ENCODE measurements around the gene PRKCG. TPM values are rescaled to one million over a fixed set of nuclear protein-coding genes. Genes with fewer than 3 reads are reported as not detected.

PRKCG gene
- total and polyA plus RNA-seq, 9 donors = 0.04 to 0.08 TPM; not detected in 7

DNA sequence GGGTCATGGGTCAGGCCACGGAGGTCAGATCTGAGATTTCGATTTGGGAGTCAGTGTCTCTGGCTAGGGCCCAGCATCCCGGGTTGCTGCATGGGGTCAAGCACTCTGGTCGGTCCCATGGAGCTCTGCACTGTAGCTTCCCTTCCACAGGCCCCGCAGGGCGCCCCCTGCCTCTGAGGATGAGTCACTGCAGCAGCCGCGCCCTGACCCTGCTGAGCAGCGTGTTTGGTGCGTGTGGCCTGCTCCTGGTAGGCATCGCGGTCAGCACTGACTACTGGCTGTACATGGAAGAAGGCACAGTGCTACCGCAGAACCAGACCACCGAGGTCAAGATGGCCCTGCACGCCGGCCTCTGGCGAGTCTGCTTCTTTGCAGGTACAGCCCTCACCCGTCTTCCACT, 30.7 kb downstream of the PRKCG start:
- intact Hi-C loops (cut with DNase I) = no loop called here
- H3K4me1 ChIP-seq (ENCODE audit: insufficient read depth) = peaks cover 2% of the 10 kb centered on the region
- DNase-seq = no peak
- no peaks in the 10 kb centered on the region for H3K36me3 ChIP-seq
- H3K9me3 ChIP-seq = no peaks in the 10 kb centered on the region
- no peak overlapping the region for H3K4me3 ChIP-seq
- 63 to 65% (median 64%) methylated on average over 18 of the region's 18 CpGs for WGBS, 3 donors
- TF ChIP-seq EP300 (IDR thresholded peaks at IDR 0.05) = no peak
- TF ChIP-seq, protein P1, sequence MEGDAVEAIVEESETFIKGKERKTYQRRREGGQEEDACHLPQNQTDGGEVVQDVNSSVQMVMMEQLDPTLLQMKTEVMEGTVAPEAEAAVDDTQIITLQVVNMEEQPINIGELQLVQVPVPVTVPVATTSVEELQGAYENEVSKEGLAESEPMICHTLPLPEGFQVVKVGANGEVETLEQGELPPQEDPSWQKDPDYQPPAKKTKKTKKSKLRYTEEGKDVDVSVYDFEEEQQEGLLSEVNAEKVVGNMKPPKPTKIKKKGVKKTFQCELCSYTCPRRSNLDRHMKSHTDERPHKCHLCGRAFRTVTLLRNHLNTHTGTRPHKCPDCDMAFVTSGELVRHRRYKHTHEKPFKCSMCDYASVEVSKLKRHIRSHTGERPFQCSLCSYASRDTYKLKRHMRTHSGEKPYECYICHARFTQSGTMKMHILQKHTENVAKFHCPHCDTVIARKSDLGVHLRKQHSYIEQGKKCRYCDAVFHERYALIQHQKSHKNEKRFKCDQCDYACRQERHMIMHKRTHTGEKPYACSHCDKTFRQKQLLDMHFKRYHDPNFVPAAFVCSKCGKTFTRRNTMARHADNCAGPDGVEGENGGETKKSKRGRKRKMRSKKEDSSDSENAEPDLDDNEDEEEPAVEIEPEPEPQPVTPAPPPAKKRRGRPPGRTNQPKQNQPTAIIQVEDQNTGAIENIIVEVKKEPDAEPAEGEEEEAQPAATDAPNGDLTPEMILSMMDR (IDR thresholded peaks at IDR 0.05) = no peak
- no peak for TF ChIP-seq POLR2A (IDR thresholded peaks at IDR 0.05)
- no peak overlapping the region for H3K27ac ChIP-seq
- H3K27me3 ChIP-seq = peaks cover 3% of the 10 kb centered on the region

DNA sequence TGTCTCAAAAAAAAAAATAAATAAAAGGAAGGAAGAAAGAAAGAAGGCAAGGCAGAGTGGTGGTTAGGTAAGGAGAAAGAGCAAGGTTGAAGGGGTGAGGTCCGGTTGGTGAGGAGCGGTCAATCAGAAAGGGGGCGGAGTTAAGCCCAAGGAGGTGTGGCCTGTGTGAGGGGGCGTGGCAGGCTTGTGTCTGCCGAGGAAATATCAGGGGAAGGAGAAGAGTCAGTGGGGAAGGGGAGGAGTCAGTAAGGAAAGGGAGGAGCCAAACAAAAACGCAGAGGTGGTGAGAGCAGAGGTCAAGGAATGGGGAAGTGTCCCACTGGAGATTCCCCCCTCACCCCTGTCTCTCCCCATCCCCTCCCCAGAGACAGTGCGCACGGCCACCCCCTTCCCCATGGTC, 33.0 kb downstream of the PRKCG start:
- Histone ChIP-seq H3K4me3 (no peak overlapping the region), H3K27ac (no peak overlapping the region), H3K36me3 (no peaks in the 10 kb centered on the region), H3K27me3 (no peaks in the 10 kb centered on the region), H3K4me1 (ENCODE audit: insufficient read depth) (no peaks in the 10 kb centered on the region), H3K9me3 (no peaks in the 10 kb centered on the region)
- WGBS, 3 donors = 52 to 58% (median 57%) methylated on average over 8 of the region's 8 CpGs
- intact Hi-C loops (cut with DNase I) = no loop called here
- TF ChIP-seq EP300 (IDR thresholded peaks at IDR 0.05) (no peak), POLR2A (IDR thresholded peaks at IDR 0.05) (no peak)
- TF ChIP-seq, protein P1 (IDR thresholded peaks at IDR 0.05) = no peak
- no peak for DNase-seq

DNA sequence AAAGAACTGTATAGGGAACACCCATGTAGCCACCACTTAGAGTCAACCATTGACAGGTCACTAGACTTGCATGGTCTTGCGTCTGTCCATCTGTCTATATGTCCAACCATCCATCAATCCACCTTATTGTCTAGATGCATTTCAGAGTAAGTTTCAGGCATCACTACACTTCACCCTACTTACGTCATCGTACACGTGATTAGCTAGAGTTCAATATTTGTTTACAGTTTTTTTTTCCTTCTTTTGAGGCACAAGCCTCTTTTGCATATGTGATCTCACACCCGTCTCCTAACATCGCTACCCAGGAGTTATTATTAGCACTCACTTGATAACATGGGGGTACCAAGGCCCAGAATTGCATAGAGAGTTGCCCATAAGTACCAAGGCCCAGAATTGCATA, 34.0 kb downstream of the PRKCG start:
- 68 to 73% (median 71%) methylated on average over 6 of the region's 6 CpGs for WGBS, 3 donors
- intact Hi-C loops (cut with DNase I) = no loop called here
- no peaks in the 10 kb centered on the region for H3K4me1 ChIP-seq (ENCODE audit: insufficient read depth)
- no peak for DNase-seq
- no peaks in the 10 kb centered on the region for H3K27me3 ChIP-seq
- no peak for TF ChIP-seq EP300 (IDR thresholded peaks at IDR 0.05)
- H3K27ac ChIP-seq = no peak overlapping the region
- no peaks in the 10 kb centered on the region for H3K36me3 ChIP-seq
- H3K4me3 ChIP-seq = no peak overlapping the region
- no peaks in the 10 kb centered on the region for H3K9me3 ChIP-seq

DNA sequence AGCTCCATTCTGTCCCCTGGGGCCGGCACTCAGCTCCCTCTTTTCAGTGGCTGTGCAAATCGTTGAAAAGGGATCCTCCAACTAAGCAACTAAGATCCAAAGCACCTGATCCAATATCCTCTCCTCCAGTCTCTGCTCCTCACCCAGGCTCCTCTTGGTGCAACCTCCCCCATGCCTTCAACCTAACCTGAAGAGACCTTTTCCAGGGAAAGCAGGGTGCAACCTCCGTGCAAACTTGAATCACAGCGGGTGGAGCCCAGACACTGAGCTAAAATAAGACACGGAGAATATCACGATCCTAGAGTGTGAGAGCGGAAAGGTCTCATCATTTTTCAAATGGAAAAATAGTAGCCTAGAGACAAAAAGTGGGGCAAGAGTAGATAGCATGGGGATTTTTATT, 35.4 kb downstream of the PRKCG start:
- Histone ChIP-seq H3K4me1 (ENCODE audit: insufficient read depth) (no peaks in the 10 kb centered on the region), H3K27me3 (no peaks in the 10 kb centered on the region), H3K9me3 (no peaks in the 10 kb centered on the region), H3K27ac (no peak overlapping the region), H3K4me3 (no peak overlapping the region), H3K36me3 (no peaks in the 10 kb centered on the region)
- 82 to 84% (median 83%) methylated on average over 7 of the region's 7 CpGs for WGBS, 3 donors
- TF ChIP-seq POLR2A (IDR thresholded peaks at IDR 0.05) = no peak
- TF ChIP-seq, protein P1 (IDR thresholded peaks at IDR 0.05) = no peak
- no peak for TF ChIP-seq EP300 (IDR thresholded peaks at IDR 0.05)
- intact Hi-C loops (cut with DNase I) = no loop called here
- DNase-seq = no peak

DNA sequence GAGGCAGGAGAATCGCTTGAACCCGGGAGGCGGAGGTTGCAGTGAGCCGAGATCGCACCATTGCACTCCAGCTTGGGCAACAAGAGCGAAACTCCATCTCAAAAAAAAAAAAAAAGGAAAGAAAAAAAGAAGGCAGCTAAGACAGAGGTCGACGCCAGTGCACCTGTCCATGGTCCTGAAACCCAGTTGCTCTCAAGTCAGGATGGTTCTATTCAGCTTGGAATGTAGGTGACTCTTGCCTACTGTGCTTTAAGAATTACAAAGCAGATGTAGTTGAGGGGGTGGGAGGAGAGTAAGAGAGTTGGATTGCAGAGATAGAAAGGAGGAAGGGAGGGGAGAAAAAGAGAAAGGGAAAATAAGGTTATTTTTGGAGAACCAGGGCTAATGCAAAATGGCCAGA, 45.7 kb downstream of the PRKCG start:
- Histone ChIP-seq H3K27me3 (no peaks in the 10 kb centered on the region), H3K9me3 (no peaks in the 10 kb centered on the region), H3K4me3 (no peak overlapping the region), H3K36me3 (no peaks in the 10 kb centered on the region), H3K27ac (no peak overlapping the region), H3K4me1 (ENCODE audit: insufficient read depth) (no peaks in the 10 kb centered on the region)
- intact Hi-C loops (cut with DNase I) = no loop called here
- WGBS, 3 donors = 19 to 48% (median 34%) methylated on average over 6 to 8 of the region's 8 CpGs
- no peak for DNase-seq
- TF ChIP-seq EP300 (IDR thresholded peaks at IDR 0.05) (no peak), POLR2A (IDR thresholded peaks at IDR 0.05) (no peak)
- TF ChIP-seq, protein P1 (IDR thresholded peaks at IDR 0.05) = no peak
